ENCODE results near the gene KIAA1217.

DNA sequence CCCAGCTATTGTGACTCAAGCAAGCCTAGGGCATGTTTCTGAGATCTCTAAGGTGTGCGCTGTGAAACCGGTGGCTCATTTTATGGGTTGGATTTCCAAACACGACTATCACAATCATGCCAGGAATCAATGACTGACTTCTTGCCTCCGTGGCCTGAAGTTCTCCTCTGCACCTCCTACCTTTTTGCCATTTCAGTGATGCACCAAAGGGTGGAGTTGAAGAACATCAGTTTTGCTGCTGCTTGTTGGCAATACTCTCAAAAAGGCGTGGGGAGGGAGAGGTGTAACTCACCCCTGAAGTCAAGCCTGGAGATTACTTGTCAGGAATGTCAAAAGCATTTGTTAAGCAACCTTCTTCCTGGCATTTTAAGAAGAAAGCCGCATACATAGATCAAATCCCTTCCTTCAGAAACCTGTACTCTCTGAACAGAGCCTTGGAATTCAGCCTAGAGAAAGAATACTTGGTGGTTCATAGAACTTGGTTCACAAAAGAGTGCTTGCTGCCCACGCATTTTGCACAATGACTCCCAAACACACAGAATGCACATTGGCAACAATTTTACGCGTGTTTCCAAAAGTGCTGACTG is 41.0 kb downstream of the KIAA1217 start:
- TF ChIP-seq POLR2A (IDR thresholded peaks at IDR 0.05), result no peak
- TF ChIP-seq, protein P1, sequence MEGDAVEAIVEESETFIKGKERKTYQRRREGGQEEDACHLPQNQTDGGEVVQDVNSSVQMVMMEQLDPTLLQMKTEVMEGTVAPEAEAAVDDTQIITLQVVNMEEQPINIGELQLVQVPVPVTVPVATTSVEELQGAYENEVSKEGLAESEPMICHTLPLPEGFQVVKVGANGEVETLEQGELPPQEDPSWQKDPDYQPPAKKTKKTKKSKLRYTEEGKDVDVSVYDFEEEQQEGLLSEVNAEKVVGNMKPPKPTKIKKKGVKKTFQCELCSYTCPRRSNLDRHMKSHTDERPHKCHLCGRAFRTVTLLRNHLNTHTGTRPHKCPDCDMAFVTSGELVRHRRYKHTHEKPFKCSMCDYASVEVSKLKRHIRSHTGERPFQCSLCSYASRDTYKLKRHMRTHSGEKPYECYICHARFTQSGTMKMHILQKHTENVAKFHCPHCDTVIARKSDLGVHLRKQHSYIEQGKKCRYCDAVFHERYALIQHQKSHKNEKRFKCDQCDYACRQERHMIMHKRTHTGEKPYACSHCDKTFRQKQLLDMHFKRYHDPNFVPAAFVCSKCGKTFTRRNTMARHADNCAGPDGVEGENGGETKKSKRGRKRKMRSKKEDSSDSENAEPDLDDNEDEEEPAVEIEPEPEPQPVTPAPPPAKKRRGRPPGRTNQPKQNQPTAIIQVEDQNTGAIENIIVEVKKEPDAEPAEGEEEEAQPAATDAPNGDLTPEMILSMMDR (IDR thresholded peaks at IDR 0.05), result no peak
